HEK293 (cell line): ENCODE measurements around the gene NECTIN4.
"Not testable (repeated sequence)": the region's sequence is repeated elsewhere in the genome, so short reads cannot be mapped to it uniquely, and the experiment has no call there.

Source experiments
- ZNF777 ChIP-seq: fragments of 450-650 bp; formaldehyde crosslinking; IDR thresholded peaks from 2 replicates; pipeline ENCODE4 v1.5.1; 2017; ENCODE audit warnings: missing biosample characterization, missing genetic modification characterization, borderline replicate concordance
- TF ChIP-seq, protein P1 (sequence below): fragments of 450-650 bp; formaldehyde crosslinking; IDR thresholded peaks from 2 replicates; pipeline ENCODE4 v1.5.1; 2016; ENCODE audit warnings: missing biosample characterization, missing genetic modification characterization

GRCh38 chr1:161022432-161022831, 66.9 kb downstream of the NECTIN4 start:
- TF ChIP-seq, protein P1, sequence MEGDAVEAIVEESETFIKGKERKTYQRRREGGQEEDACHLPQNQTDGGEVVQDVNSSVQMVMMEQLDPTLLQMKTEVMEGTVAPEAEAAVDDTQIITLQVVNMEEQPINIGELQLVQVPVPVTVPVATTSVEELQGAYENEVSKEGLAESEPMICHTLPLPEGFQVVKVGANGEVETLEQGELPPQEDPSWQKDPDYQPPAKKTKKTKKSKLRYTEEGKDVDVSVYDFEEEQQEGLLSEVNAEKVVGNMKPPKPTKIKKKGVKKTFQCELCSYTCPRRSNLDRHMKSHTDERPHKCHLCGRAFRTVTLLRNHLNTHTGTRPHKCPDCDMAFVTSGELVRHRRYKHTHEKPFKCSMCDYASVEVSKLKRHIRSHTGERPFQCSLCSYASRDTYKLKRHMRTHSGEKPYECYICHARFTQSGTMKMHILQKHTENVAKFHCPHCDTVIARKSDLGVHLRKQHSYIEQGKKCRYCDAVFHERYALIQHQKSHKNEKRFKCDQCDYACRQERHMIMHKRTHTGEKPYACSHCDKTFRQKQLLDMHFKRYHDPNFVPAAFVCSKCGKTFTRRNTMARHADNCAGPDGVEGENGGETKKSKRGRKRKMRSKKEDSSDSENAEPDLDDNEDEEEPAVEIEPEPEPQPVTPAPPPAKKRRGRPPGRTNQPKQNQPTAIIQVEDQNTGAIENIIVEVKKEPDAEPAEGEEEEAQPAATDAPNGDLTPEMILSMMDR (tag by site-specific recombination): not testable (repeated sequence)
- not testable (repeated sequence) for TF ChIP-seq ZNF777 (tag by site-specific recombination)
